Choroid plexus epithelial cell (primary cell): ENCODE results near the gene TRAM2.

Experiments
- DNase-seq: peaks from one replicate; pipeline ENCODE4 v3.0.0-alpha.2; 2010; ENCODE audit warnings: low read depth
- H3K4me3 ChIP-seq: 2 replicates; pipeline ENCODE4 v1.5.1; 2011; ENCODE audit warnings: low read depth, mild to moderate bottlenecking, control low read depth, low read length, moderate library complexity
- CTCF ChIP-seq: conservative IDR thresholded peaks from 2 replicates; pipeline ENCODE4 v1.5.1; 2011; ENCODE audit warnings: low read depth, mild to moderate bottlenecking, control low read depth, inconsistent platforms, low read length, moderate library complexity

Gene TRAM2

GRCh38 chr6:52533491-52533890 is 43.4 kb downstream of the TRAM2 start:
- no peak overlapping the region for H3K4me3 ChIP-seq
- TF ChIP-seq CTCF = no peak
- no peak for DNase-seq

- H3K4me3 ChIP-seq = no peak overlapping the region
- no peak for DNase-seq
- TF ChIP-seq CTCF = no peak
Observed at GRCh38 chr6:52532457-52532856, 44.4 kb downstream of the TRAM2 start.

GRCh38 chr6:52531834-52532233 is 45.0 kb downstream of the TRAM2 start:
- no peak for TF ChIP-seq CTCF
- no peak overlapping the region for H3K4me3 ChIP-seq
- DNase-seq = no peak

GRCh38 chr6:52531396-52531795 is 45.5 kb downstream of the TRAM2 start:
- H3K4me3 ChIP-seq = no peak overlapping the region
- no peak for DNase-seq
- TF ChIP-seq CTCF = no peak

GRCh38 chr6:52530351-52530750 is 46.5 kb downstream of the TRAM2 start:
- no peak for TF ChIP-seq CTCF
- no peak for DNase-seq
- no peak overlapping the region for H3K4me3 ChIP-seq

GRCh38 chr6:52529311-52529710 is 47.5 kb downstream of the TRAM2 start:
- no peak overlapping the region for H3K4me3 ChIP-seq
- TF ChIP-seq CTCF = no peak
- DNase-seq = no peak

GRCh38 chr6:52527436-52527835 is 49.4 kb downstream of the TRAM2 start:
- H3K4me3 ChIP-seq = no peak overlapping the region
- DNase-seq = no peak
- TF ChIP-seq CTCF = no peak
